Measurements from ENCODE around the gene MYZAP. TPM values are rescaled to one million over a fixed set of nuclear protein-coding genes. Genes with fewer than 3 reads are reported as not detected.

The MYZAP gene
- total RNA-seq, 1 experiment from 2014 or later = 5.9 TPM

- Histone ChIP-seq H3F3A (ENCODE audit: insufficient read depth, low read depth) (no peaks in the 10 kb centered on the region), H3K4me3 (no peak overlapping the region), H3K27me3 (ENCODE audit: insufficient read depth, low read depth) (no peaks in the 10 kb centered on the region), H2AFZ (no peak overlapping the region), H3K79me2 (ENCODE audit: low read depth) (no peaks in the 10 kb centered on the region), H3K4me1 (replicated peaks; ENCODE audit: insufficient read depth) (no peaks in the 10 kb centered on the region), H3K9me2 (ENCODE audit: insufficient read depth) (no peaks in the 10 kb centered on the region), H3K9me3 (ENCODE audit: insufficient read depth, low read depth) (no peaks in the 10 kb centered on the region), H3K36me3 (ENCODE audit: low read depth) (no peaks in the 10 kb centered on the region), H3K4me2 (no peak overlapping the region), H4K20me1 (ENCODE audit: insufficient read depth) (no peaks in the 10 kb centered on the region), H3K27ac (no peak overlapping the region)
- ChIA-PET POLR2A (ENCODE audit: unreplicated experiment) (no interaction called here), CTCF (no interaction called here)
- intact Hi-C loops (cut with micrococcal nuclease; ENCODE audit: unreplicated experiment) = no loop called here
- DNase-seq = no peak
- TF ChIP-seq, protein P1, sequence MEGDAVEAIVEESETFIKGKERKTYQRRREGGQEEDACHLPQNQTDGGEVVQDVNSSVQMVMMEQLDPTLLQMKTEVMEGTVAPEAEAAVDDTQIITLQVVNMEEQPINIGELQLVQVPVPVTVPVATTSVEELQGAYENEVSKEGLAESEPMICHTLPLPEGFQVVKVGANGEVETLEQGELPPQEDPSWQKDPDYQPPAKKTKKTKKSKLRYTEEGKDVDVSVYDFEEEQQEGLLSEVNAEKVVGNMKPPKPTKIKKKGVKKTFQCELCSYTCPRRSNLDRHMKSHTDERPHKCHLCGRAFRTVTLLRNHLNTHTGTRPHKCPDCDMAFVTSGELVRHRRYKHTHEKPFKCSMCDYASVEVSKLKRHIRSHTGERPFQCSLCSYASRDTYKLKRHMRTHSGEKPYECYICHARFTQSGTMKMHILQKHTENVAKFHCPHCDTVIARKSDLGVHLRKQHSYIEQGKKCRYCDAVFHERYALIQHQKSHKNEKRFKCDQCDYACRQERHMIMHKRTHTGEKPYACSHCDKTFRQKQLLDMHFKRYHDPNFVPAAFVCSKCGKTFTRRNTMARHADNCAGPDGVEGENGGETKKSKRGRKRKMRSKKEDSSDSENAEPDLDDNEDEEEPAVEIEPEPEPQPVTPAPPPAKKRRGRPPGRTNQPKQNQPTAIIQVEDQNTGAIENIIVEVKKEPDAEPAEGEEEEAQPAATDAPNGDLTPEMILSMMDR (conservative IDR thresholded peaks at IDR 0.05) = no peak
- no peak for TF ChIP-seq EZH2 (IDR thresholded peaks at IDR 0.05; ENCODE audit: low read depth)
- no TSS peak for BruUV-seq (replicated peaks)
These were observed 34.2 kb downstream of the MYZAP start for GRCh38 chr15:57625703-57626448.

GRCh38 chr15:57626713-57627440, 35.2 kb downstream of the MYZAP start:
- Histone ChIP-seq H4K20me1 (ENCODE audit: insufficient read depth) (no peaks in the 10 kb centered on the region), H3K27me3 (ENCODE audit: insufficient read depth, low read depth) (no peaks in the 10 kb centered on the region), H3F3A (ENCODE audit: insufficient read depth, low read depth) (no peaks in the 10 kb centered on the region), H3K36me3 (ENCODE audit: low read depth) (no peaks in the 10 kb centered on the region), H3K9me2 (ENCODE audit: insufficient read depth) (no peaks in the 10 kb centered on the region), H2AFZ (no peak overlapping the region), H3K27ac (no peak overlapping the region), H3K9me3 (ENCODE audit: insufficient read depth, low read depth) (no peaks in the 10 kb centered on the region), H3K4me2 (no peak overlapping the region), H3K4me3 (no peak overlapping the region), H3K79me2 (ENCODE audit: low read depth) (no peaks in the 10 kb centered on the region), H3K4me1 (replicated peaks; ENCODE audit: insufficient read depth) (no peaks in the 10 kb centered on the region)
- POLR2A ChIA-PET (ENCODE audit: unreplicated experiment) = no interaction called here
- no peak for DNase-seq
- no TSS peak for BruUV-seq (replicated peaks)
- TF ChIP-seq EZH2 (IDR thresholded peaks at IDR 0.05; ENCODE audit: low read depth) = no peak
- TF ChIP-seq, protein P1 (conservative IDR thresholded peaks at IDR 0.05) = no peak
- CTCF ChIA-PET = no interaction called here
- intact Hi-C loops (cut with micrococcal nuclease; ENCODE audit: unreplicated experiment) = no loop called here

- Histone ChIP-seq H2AFZ (no peak overlapping the region), H3K27me3 (ENCODE audit: insufficient read depth, low read depth) (no peaks in the 10 kb centered on the region), H3K4me1 (replicated peaks; ENCODE audit: insufficient read depth) (no peaks in the 10 kb centered on the region), H3F3A (ENCODE audit: insufficient read depth, low read depth) (no peaks in the 10 kb centered on the region), H3K9me3 (ENCODE audit: insufficient read depth, low read depth) (no peaks in the 10 kb centered on the region), H3K36me3 (ENCODE audit: low read depth) (no peaks in the 10 kb centered on the region), H3K9me2 (ENCODE audit: insufficient read depth) (no peaks in the 10 kb centered on the region), H3K4me3 (no peak overlapping the region), H4K20me1 (ENCODE audit: insufficient read depth) (no peaks in the 10 kb centered on the region), H3K79me2 (ENCODE audit: low read depth) (no peaks in the 10 kb centered on the region), H3K27ac (no peak overlapping the region), H3K4me2 (no peak overlapping the region)
- BruUV-seq (replicated peaks) = no TSS peak
- no peak for DNase-seq
- POLR2A ChIA-PET (ENCODE audit: unreplicated experiment) = no interaction called here
- CTCF ChIA-PET = no interaction called here
- intact Hi-C loops (cut with micrococcal nuclease; ENCODE audit: unreplicated experiment) = no loop called here
- TF ChIP-seq, protein P1 (conservative IDR thresholded peaks at IDR 0.05) = no peak
- no peak for TF ChIP-seq EZH2 (IDR thresholded peaks at IDR 0.05; ENCODE audit: low read depth)
These were observed 39.8 kb downstream of the MYZAP start for GRCh38 chr15:57631386-57632110.

All from PC-9 (cell line).